Measurements from ENCODE around the gene KLHDC4. TPM values are rescaled to one million over a fixed set of nuclear protein-coding genes. Genes with fewer than 3 reads are reported as not detected.

Gene KLHDC4
- total RNA-seq (90.8 and 115 TPM in 2 replicates), polyA plus RNA-seq (51.3 and 58.1 TPM in 2 replicates), polyA minus RNA-seq (56.5 and 60.4 TPM in 2 replicates)
- total RNA-seq (2013), result 27.6 TPM

GRCh38 chr16:87765776-87766484, at the start of gene KLHDC4:
Gene KLHDC4, minus strand, starts transcription at chr16:87765986. Its CDS starts 96 bp downstream, at chr16:87765890.
- H3K4me3 ChIP-seq (ENCODE audit: control extremely low read depth in 1 of 5, extremely low read depth in 1 of 5, insufficient read depth in 1 of 5, low read depth in 2 of 5, low read length in 4 of 5), result peak within 1 kb of the TSS; percentile 59 to 95 (median 78)
- under 1% methylated on average over 51 of the region's 60 CpGs for WGBS (ENCODE audit: insufficient coverage)
- H3K4me3 Mint-ChIP-seq, result peak within 1 kb of the TSS; percentile 100
- POLR2A ChIA-PET, result interaction anchor here (0.6 to 1.4 kb wide), 10 partner anchors 9 to 1864 kb away, joined by 3 to 9 read pairs (median 4); partner anchors contain the start of gene ZC3H18
- peak; percentile 85 for ATAC-seq (ENCODE audit: low read depth)
- no peaks in the 10 kb centered on the region for H3K27me3 ChIP-seq (replicated peaks in 1 of 4; ENCODE audit: control extremely low read depth in 1 of 4, control insufficient read depth in 3 of 4, insufficient read depth in 4 of 4, low read length in 3 of 4)
- H3K4me1 Mint-ChIP-seq, result peaks cover 36% of the 10 kb centered on the region
- H3K27ac ChIP-seq (ENCODE audit: low read length in 2 of 2), result peak within 1 kb of the TSS; percentile 93
- peak; percentile 93 for DNase-seq
- H3K9me3 Mint-ChIP-seq (ENCODE audit: insufficient read depth), result no peaks in the 10 kb centered on the region
- peaks cover 5 to 24% of the 10 kb centered on the region in 2 experiments for H3K36me3 ChIP-seq (replicated peaks in 1 of 2; ENCODE audit: control extremely low read depth in 1 of 2, control insufficient read depth in 1 of 2, extremely low read depth in 1 of 2, insufficient read depth in 2 of 2, low read length in 1 of 2)
- H3K27ac Mint-ChIP-seq, result peak within 1 kb of the TSS; percentile 98
- H3K79me2 ChIP-seq (ENCODE audit: control insufficient read depth, insufficient read depth, low read length), result peaks cover 52% of the 10 kb centered on the region
- TF ChIP-seq CTCF (IDR thresholded peaks at IDR 0.05), result no peak
- TF ChIP-seq EZH2 (IDR thresholded peaks at IDR 0.05; ENCODE audit: borderline replicate concordance, insufficient read depth, low read depth, low read length, poor library complexity, severe bottlenecking), result no peak
- H3K4me1 ChIP-seq (ENCODE audit: control insufficient read depth in 2 of 2, insufficient read depth in 2 of 2, low read length in 2 of 2), result peaks cover 15 to 26% of the 10 kb centered on the region in 2 donors
- H3K9ac ChIP-seq (ENCODE audit: low read length), result peak within 1 kb of the TSS; percentile 82
- CTCF ChIA-PET, result interaction anchor here (0.8 to 4.2 kb wide), 9 partner anchors 10 to 805 kb away, joined by 3 to 32 read pairs (median 4); partner anchors contain the start of gene ZC3H18
- peak within 1 kb of the TSS; percentile 92 for H2AFZ ChIP-seq (ENCODE audit: insufficient read depth, low read depth, low read length, poor library complexity, severe bottlenecking)
- no peaks in the 10 kb centered on the region for H3K9me3 ChIP-seq (ENCODE audit: control extremely low read depth in 1 of 3, control insufficient read depth in 2 of 3, insufficient read depth in 1 of 3, low read length in 2 of 3)
- intact Hi-C loops (cut with micrococcal nuclease), result loop anchor here (2.0 to 5.0 kb wide), 3 partner anchors 64 to 806 kb away; partner anchors contain the start of genes MAP1LC3B and ZC3H18
- no peaks in the 10 kb centered on the region for H3K27me3 Mint-ChIP-seq
- peaks cover 17% of the 10 kb centered on the region for H4K20me1 ChIP-seq (ENCODE audit: control insufficient read depth, insufficient read depth, low read length, poor library complexity, severe bottlenecking)
- H3K4me2 ChIP-seq (replicated peaks; ENCODE audit: low read depth, low read length, poor library complexity, severe bottlenecking), result peak within 1 kb of the TSS; percentile 89

GRCh38 chr16:87815567-87815966, 49.8 kb upstream of the KLHDC4 start:
- TF ChIP-seq EZH2 (IDR thresholded peaks at IDR 0.05; ENCODE audit: borderline replicate concordance, insufficient read depth, low read depth, low read length, poor library complexity, severe bottlenecking) (no peak), CTCF (IDR thresholded peaks at IDR 0.05) (no peak)
- Histone ChIP-seq H3K79me2 (ENCODE audit: control insufficient read depth, insufficient read depth, low read length) (no peaks in the 10 kb centered on the region), H3K27ac (ENCODE audit: low read length in 2 of 2) (no peak overlapping the region), H3K9me3 (ENCODE audit: control extremely low read depth in 1 of 3, control insufficient read depth in 2 of 3, insufficient read depth in 1 of 3, low read length in 2 of 3) (peaks cover 0 to 29% (median 21%) of the 10 kb centered on the region in 3 donors), H3K9ac (ENCODE audit: low read length) (no peak overlapping the region), H4K20me1 (ENCODE audit: control insufficient read depth, insufficient read depth, low read length, poor library complexity, severe bottlenecking) (no peaks in the 10 kb centered on the region), H3K36me3 (replicated peaks in 1 of 2; ENCODE audit: control extremely low read depth in 1 of 2, control insufficient read depth in 1 of 2, extremely low read depth in 1 of 2, insufficient read depth in 2 of 2, low read length in 1 of 2) (no peaks in the 10 kb centered on the region), H3K4me3 (ENCODE audit: control extremely low read depth in 1 of 5, extremely low read depth in 1 of 5, insufficient read depth in 1 of 5, low read depth in 2 of 5, low read length in 4 of 5) (no peak overlapping the region), H3K4me2 (replicated peaks; ENCODE audit: low read depth, low read length, poor library complexity, severe bottlenecking) (no peak overlapping the region), H3K27me3 (replicated peaks in 1 of 4; ENCODE audit: control extremely low read depth in 1 of 4, control insufficient read depth in 3 of 4, insufficient read depth in 4 of 4, low read length in 3 of 4) (peaks cover 0 to 5% (median 0%) of the 10 kb centered on the region in 4 experiments), H2AFZ (ENCODE audit: insufficient read depth, low read depth, low read length, poor library complexity, severe bottlenecking) (no peak overlapping the region), H3K4me1 (ENCODE audit: control insufficient read depth in 2 of 2, insufficient read depth in 2 of 2, low read length in 2 of 2) (peaks cover 10 to 17% of the 10 kb centered on the region in 2 donors)
- Mint-ChIP-seq H3K27ac (no peak overlapping the region), H3K9me3 (ENCODE audit: insufficient read depth) (no peaks in the 10 kb centered on the region), H3K4me3 (no peak overlapping the region), H3K27me3 (no peaks in the 10 kb centered on the region), H3K4me1 (peaks cover 19% of the 10 kb centered on the region)
- intact Hi-C loops (cut with micrococcal nuclease), result no loop called here
- 93% methylated on average over 5 of the region's 5 CpGs for WGBS (ENCODE audit: insufficient coverage)
- CTCF ChIA-PET, result interaction anchor here (1.3 to 1.8 kb wide), 2 partner anchors 35 to 37 kb away, joined by 3 to 7 read pairs; no protein-coding TSS in a partner anchor
- DNase-seq (no peak), ATAC-seq (ENCODE audit: low read depth) (no peak)
- POLR2A ChIA-PET, result no interaction called here

Measured in B cell (primary cell).